Activated CD4-positive, alpha-beta T cell treated with anti-CD3 and anti-CD28 coated beads, Interleukin-10, Interleukin-2, amounts not matched to agents 100 ng/mL and 50 ng/mL, durations not matched to agents 16 hours and 8 hours (primary cell): ENCODE results near the gene TMBIM1.

Experiments used
- DNase-seq: peaks from one replicate; pipeline ENCODE4 v3.0.0-alpha.2; 2020

Gene TMBIM1, protein sequence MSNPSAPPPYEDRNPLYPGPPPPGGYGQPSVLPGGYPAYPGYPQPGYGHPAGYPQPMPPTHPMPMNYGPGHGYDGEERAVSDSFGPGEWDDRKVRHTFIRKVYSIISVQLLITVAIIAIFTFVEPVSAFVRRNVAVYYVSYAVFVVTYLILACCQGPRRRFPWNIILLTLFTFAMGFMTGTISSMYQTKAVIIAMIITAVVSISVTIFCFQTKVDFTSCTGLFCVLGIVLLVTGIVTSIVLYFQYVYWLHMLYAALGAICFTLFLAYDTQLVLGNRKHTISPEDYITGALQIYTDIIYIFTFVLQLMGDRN

GRCh38 chr2:218292048-218293014, at the start of gene TMBIM1:
Gene TMBIM1, minus strand, starts transcription at chr2:218292503. Its CDS starts 10,362 bp downstream, at chr2:218282141.
- DNase-seq: peak; percentile 85

DNA sequence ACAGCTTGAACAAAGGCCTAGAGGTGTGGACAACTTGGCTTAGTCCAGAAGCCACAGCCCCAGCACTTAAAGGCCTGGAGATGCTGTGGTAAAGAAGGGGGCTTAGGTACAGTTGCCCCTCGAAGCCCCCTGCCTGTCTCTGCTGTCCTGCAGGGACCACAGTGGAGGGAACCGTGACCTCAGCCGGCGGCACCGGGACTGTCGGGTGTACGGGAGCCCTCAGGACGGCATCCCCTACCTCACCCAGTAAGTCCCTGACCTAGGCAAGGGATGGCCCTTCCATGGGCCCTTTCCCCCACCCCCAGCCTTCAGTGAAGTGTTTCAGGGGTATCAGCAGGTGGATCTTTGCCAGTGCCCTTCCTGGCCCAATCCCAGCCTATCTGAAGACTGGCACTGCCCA, 49.1 kb upstream of the TMBIM1 start:
- DNase-seq: no peak

- no peak for DNase-seq
Measured at GRCh38 chr2:218340656-218341055, 48.4 kb upstream of the TMBIM1 start.

DNA sequence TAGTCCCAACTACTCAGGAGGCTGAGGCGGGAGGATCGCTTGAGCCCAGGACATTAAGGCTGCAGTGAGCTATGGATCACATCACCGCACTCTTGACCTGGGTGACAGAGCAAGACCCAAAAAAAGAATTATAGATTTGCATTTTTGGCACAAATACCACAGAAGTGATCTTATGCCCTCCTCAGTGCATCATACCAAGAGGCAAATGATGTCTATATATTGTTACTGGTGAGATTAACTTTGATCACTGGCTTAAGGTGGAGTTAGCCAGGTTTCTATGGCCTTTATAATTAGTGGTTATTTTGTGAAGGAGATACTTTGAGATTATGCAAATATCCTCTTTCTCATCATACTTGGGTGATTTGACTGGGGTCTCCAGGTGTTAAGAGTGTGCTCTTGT, 42.2 kb upstream of the TMBIM1 start:
- DNase-seq: no peak

DNA sequence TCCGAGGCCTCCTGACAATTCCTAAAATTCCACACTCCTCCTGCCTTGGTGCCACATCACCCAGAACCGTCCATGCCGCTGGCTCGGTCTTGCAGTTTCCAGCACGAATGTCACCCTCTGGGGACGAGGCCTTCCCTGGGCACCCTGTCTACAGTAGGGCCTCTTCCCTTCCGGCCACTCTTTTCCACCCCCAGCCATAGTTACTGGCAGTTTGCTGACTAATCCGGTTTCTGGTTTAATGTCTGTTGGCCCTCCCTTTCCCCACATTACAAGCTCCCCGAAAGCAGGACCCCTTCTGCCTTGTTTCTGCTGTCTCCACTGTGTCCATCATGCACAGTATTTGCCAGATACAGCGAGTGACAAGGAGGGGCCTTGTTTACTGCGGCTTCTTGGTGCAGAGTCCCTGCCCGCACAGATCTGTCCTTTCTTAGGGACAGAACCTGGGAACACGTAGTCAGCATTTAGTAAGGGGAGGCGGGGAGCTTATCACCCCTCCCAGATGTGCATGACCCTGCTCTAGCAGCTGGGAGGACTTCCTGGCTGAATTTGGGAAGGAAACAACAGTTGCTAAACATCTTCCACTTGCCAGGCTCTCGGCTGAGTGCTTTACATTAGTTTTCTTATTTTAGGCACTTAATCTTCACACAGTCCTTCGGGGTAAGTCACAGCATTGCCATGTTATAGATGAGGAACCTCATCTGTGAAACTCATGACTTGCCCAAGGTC, 40.8 kb upstream of the TMBIM1 start:
- DNase-seq: no peak

- no peak for DNase-seq
Measured at GRCh38 chr2:218332288-218332687, 40.0 kb upstream of the TMBIM1 start.

- no peak for DNase-seq
Measured at GRCh38 chr2:218331745-218332144, 39.4 kb upstream of the TMBIM1 start.

GRCh38 chr2:218329826-218330593, 37.7 kb upstream of the TMBIM1 start:
- no peak for DNase-seq

DNA sequence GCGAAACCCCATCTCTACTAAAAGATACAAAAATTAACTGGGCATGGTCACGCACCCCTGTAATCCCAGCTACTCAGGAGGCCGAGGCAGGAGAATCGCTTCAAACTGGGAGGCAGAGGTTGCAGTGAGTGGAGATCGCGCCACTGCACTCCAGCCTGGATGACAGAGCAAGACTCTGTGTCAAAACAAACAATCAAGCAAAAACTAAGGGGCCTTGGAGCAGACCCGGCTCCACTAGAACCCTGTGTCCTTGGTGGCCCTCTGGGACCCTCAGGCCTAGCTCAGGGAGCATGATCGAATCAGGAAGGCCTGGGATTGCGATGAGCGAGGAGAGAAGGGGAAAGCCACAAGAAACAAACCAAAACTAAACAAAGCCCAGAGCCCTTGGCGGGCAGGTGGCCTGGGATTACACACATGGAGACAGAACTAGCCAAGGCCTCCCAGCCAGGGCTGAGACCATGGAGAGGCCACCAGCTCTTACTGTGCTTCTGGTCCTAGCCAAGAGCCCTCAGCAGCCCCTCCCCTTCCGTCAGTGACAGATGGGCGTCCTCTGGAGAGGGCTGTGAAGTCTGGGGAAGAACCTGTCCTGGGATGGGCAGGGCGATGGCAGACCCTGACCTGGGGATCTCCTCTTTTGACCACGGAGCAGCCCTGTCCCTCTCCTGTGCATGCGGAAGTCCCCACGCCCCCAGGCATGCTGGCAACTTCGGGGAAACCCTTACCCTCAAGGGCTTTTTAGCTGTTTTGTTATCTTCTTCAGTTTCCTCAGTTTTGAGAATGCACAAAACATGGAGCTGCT, 36.9 kb upstream of the TMBIM1 start:
- no peak for DNase-seq

DNA sequence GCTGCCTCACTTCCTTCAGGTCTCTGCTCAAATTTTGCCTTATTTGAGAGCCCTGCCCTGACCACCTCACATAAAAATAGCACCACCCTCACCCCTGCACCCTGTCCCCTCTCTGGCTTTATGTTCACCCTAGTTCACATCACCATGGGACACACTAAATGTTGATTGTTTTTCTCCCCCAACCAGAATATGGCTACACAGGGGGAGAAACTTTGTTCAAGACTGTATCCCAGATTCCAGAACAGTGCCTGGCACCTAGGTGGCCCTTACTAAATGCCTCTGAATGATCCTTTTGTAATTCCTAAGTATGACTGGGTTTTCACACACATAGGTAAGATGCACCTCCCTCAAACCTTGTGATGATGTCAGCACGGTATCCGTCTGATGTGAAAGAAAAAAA, 36.0 kb upstream of the TMBIM1 start:
- no peak for DNase-seq

- DNase-seq: no peak
Measured at GRCh38 chr2:218327451-218328210, 35.3 kb upstream of the TMBIM1 start.

DNA sequence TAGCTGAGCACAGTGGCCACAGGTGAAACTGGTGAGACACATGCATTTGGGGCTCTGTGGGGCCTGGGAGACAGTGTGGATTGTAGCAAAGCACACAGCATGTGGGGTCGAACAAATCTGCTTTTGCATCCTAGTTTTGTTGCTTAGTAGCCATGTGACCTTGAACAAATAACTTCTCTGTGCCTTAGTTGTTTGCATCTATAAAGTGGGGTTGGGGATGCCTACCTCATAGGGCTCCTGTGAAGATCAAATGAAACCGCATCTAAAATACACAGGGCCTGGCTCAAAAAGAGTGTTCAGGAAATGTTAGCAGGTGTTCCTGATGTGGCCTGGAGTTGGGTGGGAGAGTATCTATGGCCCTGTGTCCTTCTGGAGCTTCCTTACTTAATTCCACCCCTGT, 34.0 kb upstream of the TMBIM1 start:
- DNase-seq: no peak

- DNase-seq: no peak
Measured at GRCh38 chr2:218325566-218326160, 33.4 kb upstream of the TMBIM1 start.

- no peak for DNase-seq
Measured at GRCh38 chr2:218323526-218324472, 31.5 kb upstream of the TMBIM1 start.

- peak; percentile 37 for DNase-seq
Measured at GRCh38 chr2:218322768-218323525, 30.6 kb upstream of the TMBIM1 start.

GRCh38 chr2:218320704-218321336, 28.5 kb upstream of the TMBIM1 start:
- no peak for DNase-seq

DNA sequence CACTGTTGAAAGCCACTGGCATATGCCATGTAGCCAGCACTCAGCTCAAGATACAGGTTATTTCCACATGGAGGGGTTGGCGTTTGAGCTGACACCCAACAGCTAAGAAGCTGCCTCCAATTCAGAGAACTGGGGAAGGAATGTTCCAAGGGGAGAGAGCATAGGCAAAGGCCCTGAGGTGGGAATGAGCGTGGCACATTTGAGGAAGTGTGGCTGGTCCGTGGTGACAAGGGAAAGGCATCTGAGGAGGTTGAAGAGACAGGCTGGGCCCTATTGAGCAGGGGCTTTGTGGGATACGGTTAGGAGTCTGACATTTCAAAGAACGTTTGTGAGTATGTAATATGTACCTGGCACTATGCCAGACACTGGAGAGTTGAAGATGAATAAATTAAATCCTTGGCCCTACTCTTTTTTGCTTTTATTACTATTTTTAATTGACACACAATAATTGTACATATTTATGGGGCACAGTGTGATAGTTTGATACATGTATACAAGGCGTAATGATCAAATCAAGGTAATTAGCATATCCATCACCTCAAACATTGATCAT, 27.6 kb upstream of the TMBIM1 start:
- no peak for DNase-seq

- no peak for DNase-seq
Measured at GRCh38 chr2:218318241-218318640, 25.9 kb upstream of the TMBIM1 start.
